PC-9 (cell line): ENCODE measurements around the gene RIPPLY2. TPM values are rescaled to one million over a fixed set of nuclear protein-coding genes. Genes with fewer than 3 reads are reported as not detected.

Source experiments
- BruUV-seq: library from RNA; stranded (reverse); fragments of 400-500 nt; replicated peaks from 2 replicates; lab custom pipeline; 2021; lab: Mats Ljungman, UMichigan
- CTCF ChIA-PET: fragments of 300-600 bp; sonication (Branson Sonifier 250); formaldehyde crosslinking; loops from one replicate; lab custom pipeline; 2022; ENCODE audit warnings: antibody characterized with exemption; lab: Charles Lee
- POLR2A ChIA-PET: fragments of 300-600 bp; sonication (Branson Sonifier 250); formaldehyde crosslinking; loops from one replicate; lab custom pipeline; 2022; ENCODE audit warnings: antibody characterized with exemption; ENCODE audit not compliant: unreplicated experiment; lab: Charles Lee
- DNase-seq, 2 experiments: peaks; one replicate each; pipeline versions ENCODE4 v3.0.0 to v3.0.0-alpha.2; 2015 to 2022; ENCODE audit warnings: mixed read lengths in 1 of 2
- H2AFZ ChIP-seq: fragments of 200-600 bp; sonication (generic); 2 replicates; pipeline ENCODE4 v1.8.1; 2017; ENCODE audit warnings: antibody characterized with exemption
- H3F3A ChIP-seq: fragments of 200-600 bp; sonication (generic); 2 replicates; pipeline ENCODE4 v1.8.1; 2017; ENCODE audit warnings: antibody characterized with exemption, mild to moderate bottlenecking, low read depth; ENCODE audit not compliant: insufficient read depth
- H3K27ac ChIP-seq: fragments of 200-600 bp; sonication (generic); 2 replicates; pipeline ENCODE4 v1.6.1; 2016; ENCODE audit warnings: mixed run types
- H3K27me3 ChIP-seq: fragments of 200-600 bp; sonication (generic); 2 replicates; pipeline ENCODE4 v1.6.1; 2016; ENCODE audit warnings: low read depth, mixed run types; ENCODE audit not compliant: insufficient read depth
- H3K36me3 ChIP-seq: fragments of 200-600 bp; sonication (generic); 2 replicates; pipeline ENCODE4 v1.6.1; 2016; ENCODE audit warnings: low read depth, mixed run types
- H3K4me1 ChIP-seq: fragments of 200-600 bp; sonication (generic); replicated peaks from 2 replicates; pipeline ENCODE4 v1.6.1; 2016; ENCODE audit warnings: mixed run types; ENCODE audit not compliant: insufficient read depth
- H3K4me2 ChIP-seq: fragments of 200-600 bp; sonication (generic); 2 replicates; pipeline ENCODE4 v1.6.1; 2017; ENCODE audit warnings: mixed run types
- H3K4me3 ChIP-seq: fragments of 200-600 bp; sonication (generic); 2 replicates; pipeline ENCODE4 v1.6.1; 2016; ENCODE audit warnings: mixed run types
- H3K79me2 ChIP-seq: fragments of 200-600 bp; sonication (generic); 2 replicates; pipeline ENCODE4 v1.6.1; 2017; ENCODE audit warnings: low read depth, mixed run types
- H3K9me2 ChIP-seq: fragments of 200-600 bp; sonication (generic); 2 replicates; pipeline ENCODE4 v1.8.1; 2017; ENCODE audit warnings: mild to moderate bottlenecking; ENCODE audit not compliant: insufficient read depth
- H3K9me3 ChIP-seq: fragments of 200-600 bp; sonication (generic); 2 replicates; pipeline ENCODE4 v1.8.1; 2016; ENCODE audit warnings: low read depth; ENCODE audit not compliant: insufficient read depth
- H4K20me1 ChIP-seq: fragments of 200-600 bp; sonication (generic); 2 replicates; pipeline ENCODE4 v1.8.1; 2017; ENCODE audit not compliant: insufficient read depth
- CTCF ChIP-seq: fragments of 200-600 bp; sonication (generic); conservative IDR thresholded peaks from 2 replicates; pipeline ENCODE4 v1.6.1; 2017; ENCODE audit warnings: mixed run types, antibody characterized with exemption, mild to moderate bottlenecking, moderate library complexity
- EZH2 ChIP-seq: fragments of 200-600 bp; sonication (generic); IDR thresholded peaks from 2 replicates; pipeline ENCODE4 v1.8.0; 2017; ENCODE audit warnings: antibody characterized with exemption, low read depth
- intact Hi-C: fragments of 100-400 bp; cut with micrococcal nuclease; formaldehyde crosslinking; loops from one replicate; pipeline ENCODE4 v1.10.0; 2022; ENCODE audit not compliant: unreplicated experiment
- total RNA-seq: library from RNA; stranded (reverse); gene quantifications from 2 replicates; pipeline ENCODE4 v1.2.3, GENCODE V29; 2021

Gene RIPPLY2
- total RNA-seq, 1 experiment from 2014 or later, result not detected

GRCh38 chr6:83884523-83884922, 31.4 kb downstream of the RIPPLY2 start:
- no peaks in the 10 kb centered on the region for H3K4me1 ChIP-seq
- no peaks in the 10 kb centered on the region for H3K27me3 ChIP-seq
- no peaks in the 10 kb centered on the region for H3K36me3 ChIP-seq
- no TSS peak for BruUV-seq
- H3K4me2 ChIP-seq, result no peak overlapping the region
- H3K9me2 ChIP-seq, result no peaks in the 10 kb centered on the region
- no peak overlapping the region for H2AFZ ChIP-seq
- ChIA-PET POLR2A (no interaction called here), CTCF (interaction anchor here (0.6 kb wide), 1 partner anchor 12 kb away, joined by 3 read pairs; no protein-coding TSS in a partner anchor)
- H3K9me3 ChIP-seq, result no peaks in the 10 kb centered on the region
- H4K20me1 ChIP-seq, result no peaks in the 10 kb centered on the region
- intact Hi-C loops, result loop anchor here (1.0 to 10.0 kb wide), 4 partner anchors 336 to 1438 kb away; no protein-coding TSS in a partner anchor
- no peaks in the 10 kb centered on the region for H3F3A ChIP-seq
- H3K79me2 ChIP-seq, result 0 out of 2 replicates have a peak, but pooled peaks cover 3% of the 10 kb centered on the region
- no peak overlapping the region for H3K4me3 ChIP-seq
- DNase-seq, result peak in 1 of 2 experiments; percentile 59
- H3K27ac ChIP-seq, result no peak overlapping the region
- TF ChIP-seq EZH2 (no peak), CTCF (peak; percentile 71)

GRCh38 chr6:83885984-83886383, 32.8 kb downstream of the RIPPLY2 start:
- Histone ChIP-seq H2AFZ (no peak overlapping the region), H3K36me3 (no peaks in the 10 kb centered on the region), H3K27ac (no peak overlapping the region), H3K9me2 (no peaks in the 10 kb centered on the region), H3K9me3 (no peaks in the 10 kb centered on the region), H3K27me3 (no peaks in the 10 kb centered on the region), H3K4me2 (no peak overlapping the region), H3F3A (no peaks in the 10 kb centered on the region), H3K79me2 (0 out of 2 replicates have a peak, but pooled peaks cover 3% of the 10 kb centered on the region), H3K4me1 (no peaks in the 10 kb centered on the region), H4K20me1 (no peaks in the 10 kb centered on the region), H3K4me3 (no peak overlapping the region)
- no TSS peak for BruUV-seq
- CTCF ChIA-PET, result no interaction called here
- TF ChIP-seq CTCF (no peak), EZH2 (no peak)
- no peak for DNase-seq
- intact Hi-C loops, result loop anchor here (10.0 kb wide), 1 partner anchor 1239 kb away; no protein-coding TSS in a partner anchor
- POLR2A ChIA-PET, result interaction anchor here (0.7 kb wide), 1 partner anchor 29 kb away, joined by 8 read pairs; no protein-coding TSS in a partner anchor

DNA sequence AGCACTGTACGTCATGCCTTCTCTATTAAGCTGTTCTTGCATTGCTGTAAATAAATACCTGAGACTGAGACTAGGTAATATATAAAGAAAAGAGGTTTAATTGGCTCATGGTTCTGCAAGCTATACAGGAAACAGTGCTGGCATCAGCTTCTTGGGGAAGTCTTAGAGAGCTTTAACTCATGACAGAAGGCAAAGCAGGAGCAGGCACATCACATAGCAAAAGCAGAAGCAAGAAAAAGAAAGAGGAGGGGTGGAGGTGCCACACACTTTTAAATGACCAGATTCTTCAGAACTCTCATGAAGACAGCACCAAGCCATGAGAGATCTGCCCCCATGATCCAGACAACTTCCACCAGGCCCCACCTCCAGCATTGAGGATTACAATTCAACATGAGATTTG, 36.5 kb downstream of the RIPPLY2 start:
- no TSS peak for BruUV-seq
- Histone ChIP-seq H3K36me3 (no peaks in the 10 kb centered on the region), H3K27me3 (no peaks in the 10 kb centered on the region), H3K4me2 (no peak overlapping the region), H3F3A (no peaks in the 10 kb centered on the region), H2AFZ (no peak overlapping the region), H3K4me1 (no peaks in the 10 kb centered on the region), H3K4me3 (no peak overlapping the region), H3K79me2 (0 out of 2 replicates have a peak, but pooled peaks cover 3% of the 10 kb centered on the region), H4K20me1 (no peaks in the 10 kb centered on the region), H3K9me2 (no peaks in the 10 kb centered on the region), H3K9me3 (no peaks in the 10 kb centered on the region), H3K27ac (no peak overlapping the region)
- CTCF ChIA-PET, result no interaction called here
- intact Hi-C loops, result loop anchor here (10.0 kb wide), 1 partner anchor 1235 kb away; no protein-coding TSS in a partner anchor
- DNase-seq, result no peak
- TF ChIP-seq CTCF, result no peak
- TF ChIP-seq EZH2, result no peak
- POLR2A ChIA-PET, result no interaction called here
